ENCODE measurements around the gene SNX9.
A peak's percentile ranks its signal among the peaks of the same experiment; 100 is the strongest.
"Not testable (repeated sequence)": the region's sequence is repeated elsewhere in the genome, so short reads cannot be mapped to it uniquely, and the experiment has no call there.

The SNX9 gene

GRCh38 chr6:157853902-157854502, 31.0 kb downstream of the SNX9 start:
- no peak for DNase-seq (ENCODE audit: insufficient read length, low spot score)
- FAIRE-seq: no peak

GRCh38 chr6:157855325-157855724, 32.3 kb downstream of the SNX9 start:
- FAIRE-seq (no peak), DNase-seq (ENCODE audit: insufficient read length, low spot score) (no peak)

- FAIRE-seq; DNase-seq (ENCODE audit: insufficient read length, low spot score): not testable (repeated sequence)
Measured at GRCh38 chr6:157855804-157856203, 32.8 kb downstream of the SNX9 start.

GRCh38 chr6:157858664-157859063, 35.6 kb downstream of the SNX9 start:
- not testable (repeated sequence) for DNase-seq (ENCODE audit: insufficient read length, low spot score); FAIRE-seq

DNA sequence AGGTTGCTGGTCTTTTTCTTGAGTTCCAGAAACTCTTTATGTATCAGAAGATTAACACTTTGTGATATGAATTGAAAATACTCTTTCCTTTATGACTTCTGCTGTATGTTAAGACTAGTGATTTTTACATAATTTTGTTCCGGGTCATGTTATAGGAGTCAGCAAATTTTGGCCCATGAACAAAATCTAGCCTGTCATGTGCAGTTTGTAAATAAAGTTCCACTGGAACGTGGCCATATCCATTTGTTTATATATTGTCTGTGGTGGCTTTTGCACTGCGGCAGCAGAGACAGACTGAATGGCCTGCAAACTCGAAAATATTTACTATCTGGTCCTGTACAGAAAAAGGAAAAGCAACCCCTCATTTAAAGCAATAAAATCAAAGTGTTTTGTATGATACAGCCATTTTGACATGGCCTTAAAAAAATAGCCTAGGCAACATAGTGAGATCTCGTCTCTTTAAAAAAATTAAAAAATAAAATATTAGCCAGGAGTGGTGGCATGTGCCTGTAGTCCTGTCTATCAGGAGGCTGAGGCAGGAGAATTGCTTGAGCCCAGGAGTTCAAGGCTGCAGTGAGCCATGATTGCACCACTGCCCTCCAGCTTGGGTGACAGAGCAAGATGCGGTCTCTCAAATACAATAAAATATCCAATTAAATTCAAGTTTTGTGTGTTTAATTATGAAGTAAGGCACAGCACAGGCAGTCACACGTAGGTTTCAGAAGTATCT, 36.9 kb downstream of the SNX9 start:
- FAIRE-seq (no peak), DNase-seq (ENCODE audit: insufficient read length, low spot score) (no peak)

DNA sequence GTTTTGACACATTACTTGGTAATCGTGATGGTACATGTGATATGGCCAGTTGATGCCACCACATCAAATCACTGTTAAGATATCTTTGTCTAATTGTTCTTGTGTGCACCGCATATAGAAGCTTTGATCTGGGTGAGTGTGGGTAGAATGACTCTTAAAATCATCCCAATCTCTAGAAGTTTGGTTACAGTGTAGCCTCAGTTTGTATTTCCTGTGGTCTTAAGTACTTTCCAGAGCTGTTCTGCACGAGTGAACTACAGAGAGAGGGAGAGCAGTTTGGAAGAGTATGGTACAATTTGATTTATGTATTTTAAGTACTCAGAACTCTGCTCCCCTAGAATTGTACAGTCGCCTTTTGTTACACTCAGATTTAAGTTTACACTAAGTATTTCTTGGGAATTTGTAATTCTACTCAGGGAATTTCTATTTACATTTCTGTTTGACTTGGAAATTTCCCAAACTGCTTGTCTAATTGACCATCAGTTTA, 37.5 kb downstream of the SNX9 start:
- DNase-seq (ENCODE audit: insufficient read length, low spot score) (no peak), FAIRE-seq (no peak)

GRCh38 chr6:157861184-157861583, 38.1 kb downstream of the SNX9 start:
- DNase-seq (ENCODE audit: insufficient read length, low spot score) (no peak), FAIRE-seq (no peak)

- DNase-seq (ENCODE audit: insufficient read length, low spot score): no peak
- no peak for FAIRE-seq
Measured at GRCh38 chr6:157861814-157862213, 38.8 kb downstream of the SNX9 start.

- DNase-seq (ENCODE audit: insufficient read length, low spot score) (no peak), FAIRE-seq (no peak)
Measured at GRCh38 chr6:157862706-157863105, 39.7 kb downstream of the SNX9 start.

DNA sequence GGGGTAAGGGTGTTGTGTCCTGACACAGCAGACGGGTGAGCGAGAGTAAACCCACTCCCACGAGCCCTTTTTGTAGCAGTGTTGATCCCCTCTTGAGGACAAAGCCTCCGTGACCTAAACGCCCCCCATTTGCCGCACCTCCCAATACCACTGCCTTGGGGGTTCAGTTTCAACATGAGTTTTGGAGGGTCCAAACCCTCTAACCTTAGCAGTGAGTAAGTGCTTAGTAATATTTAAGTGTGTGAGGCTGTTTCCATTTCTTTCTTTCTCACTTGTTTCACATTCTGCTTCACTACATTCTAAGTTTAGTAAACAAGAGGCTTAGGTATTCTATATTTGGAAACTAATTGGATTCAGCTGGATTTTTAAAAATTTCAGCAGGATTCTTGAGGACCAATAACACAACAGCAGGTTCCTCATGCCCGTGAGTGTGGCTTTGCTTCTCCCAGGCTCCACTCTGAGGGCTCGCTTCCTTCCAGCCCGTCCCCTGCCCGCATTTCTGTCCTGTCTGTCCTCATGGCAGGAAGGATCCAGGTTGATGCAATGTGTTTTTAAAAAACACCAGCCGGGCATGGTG, 41.2 kb downstream of the SNX9 start:
- DNase-seq (ENCODE audit: insufficient read length, low spot score): no peak
- FAIRE-seq: no peak

- FAIRE-seq: no peak
- no peak for DNase-seq (ENCODE audit: insufficient read length, low spot score)
Measured at GRCh38 chr6:157865249-157865648, 42.2 kb downstream of the SNX9 start.

- no peak for FAIRE-seq
- no peak for DNase-seq (ENCODE audit: insufficient read length, low spot score)
Measured at GRCh38 chr6:157867155-157867559, 44.1 kb downstream of the SNX9 start.

DNA sequence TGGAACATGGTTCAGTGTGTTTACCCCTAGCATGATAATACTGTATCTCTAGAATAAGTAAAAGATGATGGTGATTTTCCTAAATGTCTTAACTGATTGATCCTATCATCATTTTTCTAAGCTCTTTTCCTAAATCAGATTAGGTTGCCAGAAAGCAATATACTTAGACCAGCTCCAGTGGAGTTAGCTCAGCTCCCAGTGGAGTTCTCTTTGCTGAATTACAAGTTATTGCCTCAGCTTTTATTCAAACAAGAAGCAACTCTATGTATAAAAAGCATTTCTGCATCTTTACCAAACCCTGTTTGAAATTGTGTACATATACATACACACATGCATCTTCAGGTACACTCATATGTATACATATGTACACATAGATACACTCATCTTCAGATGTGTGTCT, 44.9 kb downstream of the SNX9 start:
- FAIRE-seq (no peak), DNase-seq (ENCODE audit: insufficient read length, low spot score) (no peak)

DNA sequence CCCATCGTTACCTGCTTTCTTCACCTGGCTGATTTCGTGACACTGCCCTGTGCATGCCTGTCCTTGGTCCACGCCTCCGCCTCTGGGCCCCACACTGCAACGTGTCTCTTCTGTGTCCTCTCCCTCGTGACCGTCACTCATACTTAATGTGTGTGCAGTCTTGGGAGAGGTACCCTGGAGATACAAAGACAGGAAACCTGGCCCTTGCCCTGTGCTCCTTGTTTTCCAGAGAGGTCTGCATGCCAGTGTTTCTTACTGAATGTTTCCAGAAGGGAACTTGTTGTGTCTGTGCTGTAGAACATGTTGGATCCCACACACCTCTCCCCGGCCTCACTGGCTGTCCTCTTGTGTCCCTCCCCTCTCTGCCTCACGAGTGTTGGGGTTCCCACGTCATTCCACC, 45.8 kb downstream of the SNX9 start:
- FAIRE-seq (no peak), DNase-seq (ENCODE audit: insufficient read length, low spot score) (no peak)

DNA sequence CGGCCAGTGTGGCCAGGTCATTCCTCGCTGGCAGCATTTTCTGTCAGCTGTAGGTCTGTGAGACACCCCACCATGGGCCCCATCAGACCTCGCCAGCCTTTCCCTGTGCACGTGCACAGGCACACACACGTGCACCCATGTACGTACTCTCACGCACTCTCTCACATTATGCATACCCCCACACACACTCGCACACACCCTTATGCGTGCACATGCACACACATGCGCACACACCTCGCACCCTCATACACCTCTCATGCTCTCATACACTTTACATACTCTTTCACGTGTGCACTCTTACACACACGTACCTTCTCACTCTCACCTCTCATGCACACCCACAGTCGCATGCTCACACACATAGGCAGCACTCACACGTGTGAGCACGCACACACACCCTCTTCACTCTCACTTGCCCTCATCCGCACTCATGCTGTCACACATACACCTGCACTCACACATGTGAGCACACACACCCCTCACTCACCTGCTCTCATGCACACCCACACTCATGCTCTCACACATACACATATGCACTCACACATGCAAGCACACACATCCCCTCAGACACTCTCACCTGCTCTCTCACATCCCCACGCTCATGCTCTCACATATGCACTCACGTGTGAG, 46.7 kb downstream of the SNX9 start:
- FAIRE-seq: no peak
- no peak for DNase-seq (ENCODE audit: insufficient read length, low spot score)

- FAIRE-seq: peak; percentile 94
- DNase-seq (ENCODE audit: insufficient read length, low spot score): peak; percentile 46
Measured at GRCh38 chr6:157873735-157874344, 50.8 kb downstream of the SNX9 start.

- FAIRE-seq: no peak
- DNase-seq (ENCODE audit: insufficient read length, low spot score): no peak
Measured at GRCh38 chr6:157877149-157877548, 54.1 kb downstream of the SNX9 start.

DNA sequence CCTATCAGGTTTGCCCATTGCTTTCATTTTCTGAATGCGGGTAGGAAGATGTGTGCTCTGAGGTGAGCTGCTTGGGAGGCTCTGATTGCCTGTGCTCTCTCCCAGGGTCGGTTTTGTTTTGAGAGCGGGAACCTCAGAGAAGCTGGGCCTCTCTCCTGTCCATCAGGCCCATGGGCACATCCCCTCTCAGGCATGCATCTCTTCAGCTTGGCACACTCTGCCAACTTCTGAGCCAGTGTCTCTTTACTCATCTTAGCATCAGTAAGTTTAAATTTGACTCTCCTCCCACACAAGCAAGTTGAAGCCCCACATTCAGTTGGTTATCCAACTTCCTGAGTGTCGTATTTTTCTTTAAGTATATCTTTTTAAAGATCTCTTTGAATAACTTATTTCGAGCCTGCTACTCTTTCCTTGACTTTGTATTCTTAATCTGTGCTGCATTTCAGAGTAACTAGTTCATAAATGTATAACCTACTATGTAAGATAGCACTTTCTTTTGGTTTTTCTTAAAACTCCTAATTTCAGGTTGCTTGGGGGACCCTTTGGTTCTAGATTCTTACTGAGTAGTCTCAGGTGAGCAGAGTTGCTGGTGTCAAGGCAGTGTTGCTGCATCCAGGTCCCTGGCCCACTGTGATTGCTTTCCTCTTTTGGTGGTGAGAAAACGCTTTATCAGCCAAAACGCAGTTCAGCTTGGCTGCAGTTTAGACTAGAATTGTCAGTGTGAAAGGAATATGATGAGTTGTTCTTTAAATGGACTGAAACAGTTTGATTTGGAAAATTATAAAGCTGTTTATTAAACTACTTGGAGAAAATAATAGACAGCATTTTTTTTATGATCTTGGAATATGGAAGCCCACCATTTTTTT, 54.8 kb downstream of the SNX9 start:
- DNase-seq (ENCODE audit: insufficient read length, low spot score): no peak
- peak; percentile 88 for FAIRE-seq

GRCh38 chr6:157879034-157879872, 56.2 kb downstream of the SNX9 start:
- peak; percentile 40 for FAIRE-seq

More at GRCh38 chr6:157879034-157879872, 56.2 kb downstream of the SNX9 start:
- peak; percentile 16 for DNase-seq (ENCODE audit: insufficient read length, low spot score)
